KMS-11 (cell line): ENCODE results near the gene ACSS1.

Experiments used
- H2AFZ ChIP-seq: fragments of 200-600 bp; sonication (generic); 2 replicates; pipeline ENCODE4 v1.6.1; 2016; ENCODE audit warnings: antibody characterized with exemption, mixed run types, low read depth
- H3K27ac ChIP-seq: fragments of 200-600 bp; sonication (generic); 2 replicates; pipeline ENCODE4 v1.6.1; 2016; ENCODE audit warnings: mild to moderate bottlenecking, mixed run types
- H3K27me3 ChIP-seq: fragments of 200-600 bp; sonication (generic); 2 replicates; pipeline ENCODE4 v1.6.1; 2017; ENCODE audit warnings: mild to moderate bottlenecking, low read depth, mixed run types, moderate library complexity; ENCODE audit not compliant: insufficient read depth
- H3K36me3 ChIP-seq: fragments of 200-600 bp; sonication (generic); 2 replicates; pipeline ENCODE4 v1.6.1; 2017; ENCODE audit warnings: mild to moderate bottlenecking, mixed run types; ENCODE audit not compliant: insufficient read depth
- H3K4me1 ChIP-seq: fragments of 200-600 bp; sonication (generic); 2 replicates; pipeline ENCODE4 v1.6.1; 2016; ENCODE audit warnings: mild to moderate bottlenecking, low read depth, mixed run types; ENCODE audit not compliant: poor library complexity, severe bottlenecking
- H3K4me2 ChIP-seq: fragments of 200-600 bp; sonication (generic); 2 replicates; pipeline ENCODE4 v1.7.0; 2016; ENCODE audit warnings: mild to moderate bottlenecking, mixed run types
- H3K4me3 ChIP-seq: fragments of 200-600 bp; sonication (generic); IDR thresholded peaks from 2 replicates; pipeline ENCODE4 v1.6.1; 2017; ENCODE audit warnings: low read depth, low read length, mixed read lengths; ENCODE audit not compliant: insufficient read depth
- H3K79me2 ChIP-seq: fragments of 200-600 bp; sonication (generic); 2 replicates; pipeline ENCODE4 v1.6.1; 2016; ENCODE audit warnings: low read depth, mixed run types; ENCODE audit not compliant: insufficient read depth
- H3K9ac ChIP-seq: fragments of 200-600 bp; sonication (generic); 2 replicates; pipeline ENCODE4 v1.6.1; 2016; ENCODE audit warnings: mild to moderate bottlenecking, mixed run types
- H4K20me1 ChIP-seq: fragments of 200-600 bp; sonication (generic); 2 replicates; pipeline ENCODE4 v1.6.1; 2016; ENCODE audit warnings: mild to moderate bottlenecking, mixed run types; ENCODE audit not compliant: insufficient read depth
- TF ChIP-seq, protein P1 (sequence below): fragments of 200-600 bp; sonication (generic); conservative IDR thresholded peaks from 2 replicates; pipeline ENCODE4 v1.6.1; 2017; ENCODE audit warnings: low read depth, mild to moderate bottlenecking, antibody characterized with exemption, low read length, moderate library complexity, mixed read lengths

Gene ACSS1

DNA sequence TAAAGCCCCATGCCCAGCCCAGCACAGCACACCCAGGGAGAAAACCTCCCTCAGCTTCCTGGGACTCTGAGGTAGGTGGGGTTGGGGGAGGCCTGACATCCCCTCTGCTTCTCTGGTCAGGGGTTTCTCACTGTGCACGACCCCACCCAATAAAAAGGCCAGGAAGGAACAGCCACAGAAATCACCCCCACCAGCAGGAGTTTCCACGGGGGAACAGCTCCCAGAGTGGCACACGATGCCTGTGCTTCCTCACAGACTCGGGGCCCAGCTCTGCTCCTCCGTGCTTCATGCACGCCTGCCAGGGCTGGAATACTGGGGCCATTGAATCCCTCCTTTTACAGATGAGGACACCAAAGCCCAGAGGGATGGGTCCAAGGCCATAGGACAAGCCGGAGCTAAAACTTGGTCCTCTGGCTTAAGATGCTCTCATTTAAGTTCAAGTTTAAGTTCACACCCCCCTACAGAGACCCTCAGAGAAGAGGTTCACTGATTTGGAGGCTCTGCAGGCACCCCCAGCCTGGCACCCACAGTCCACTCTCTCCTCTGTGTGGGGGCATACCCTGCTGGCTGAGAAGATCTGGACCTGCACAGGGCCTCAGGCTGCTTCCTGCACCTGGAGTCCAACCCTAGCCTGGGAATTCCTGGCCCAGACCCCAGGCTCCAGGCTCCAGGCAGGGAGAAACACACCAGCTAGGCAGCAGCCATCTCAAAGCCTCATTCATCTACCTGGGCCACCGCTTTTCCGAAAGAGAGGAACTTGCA, 14.3 kb downstream of the ACSS1 start:
- Histone ChIP-seq H3K27ac (no peak overlapping the region), H3K27me3 (no peaks in the 10 kb centered on the region), H2AFZ (no peak overlapping the region), H3K4me3 (no peak overlapping the region), H3K9ac (no peak overlapping the region), H3K4me2 (no peak overlapping the region), H3K36me3 (no peaks in the 10 kb centered on the region), H4K20me1 (no peaks in the 10 kb centered on the region), H3K79me2 (no peaks in the 10 kb centered on the region), H3K4me1 (no peaks in the 10 kb centered on the region)
- TF ChIP-seq, protein P1, sequence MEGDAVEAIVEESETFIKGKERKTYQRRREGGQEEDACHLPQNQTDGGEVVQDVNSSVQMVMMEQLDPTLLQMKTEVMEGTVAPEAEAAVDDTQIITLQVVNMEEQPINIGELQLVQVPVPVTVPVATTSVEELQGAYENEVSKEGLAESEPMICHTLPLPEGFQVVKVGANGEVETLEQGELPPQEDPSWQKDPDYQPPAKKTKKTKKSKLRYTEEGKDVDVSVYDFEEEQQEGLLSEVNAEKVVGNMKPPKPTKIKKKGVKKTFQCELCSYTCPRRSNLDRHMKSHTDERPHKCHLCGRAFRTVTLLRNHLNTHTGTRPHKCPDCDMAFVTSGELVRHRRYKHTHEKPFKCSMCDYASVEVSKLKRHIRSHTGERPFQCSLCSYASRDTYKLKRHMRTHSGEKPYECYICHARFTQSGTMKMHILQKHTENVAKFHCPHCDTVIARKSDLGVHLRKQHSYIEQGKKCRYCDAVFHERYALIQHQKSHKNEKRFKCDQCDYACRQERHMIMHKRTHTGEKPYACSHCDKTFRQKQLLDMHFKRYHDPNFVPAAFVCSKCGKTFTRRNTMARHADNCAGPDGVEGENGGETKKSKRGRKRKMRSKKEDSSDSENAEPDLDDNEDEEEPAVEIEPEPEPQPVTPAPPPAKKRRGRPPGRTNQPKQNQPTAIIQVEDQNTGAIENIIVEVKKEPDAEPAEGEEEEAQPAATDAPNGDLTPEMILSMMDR: no peak

DNA sequence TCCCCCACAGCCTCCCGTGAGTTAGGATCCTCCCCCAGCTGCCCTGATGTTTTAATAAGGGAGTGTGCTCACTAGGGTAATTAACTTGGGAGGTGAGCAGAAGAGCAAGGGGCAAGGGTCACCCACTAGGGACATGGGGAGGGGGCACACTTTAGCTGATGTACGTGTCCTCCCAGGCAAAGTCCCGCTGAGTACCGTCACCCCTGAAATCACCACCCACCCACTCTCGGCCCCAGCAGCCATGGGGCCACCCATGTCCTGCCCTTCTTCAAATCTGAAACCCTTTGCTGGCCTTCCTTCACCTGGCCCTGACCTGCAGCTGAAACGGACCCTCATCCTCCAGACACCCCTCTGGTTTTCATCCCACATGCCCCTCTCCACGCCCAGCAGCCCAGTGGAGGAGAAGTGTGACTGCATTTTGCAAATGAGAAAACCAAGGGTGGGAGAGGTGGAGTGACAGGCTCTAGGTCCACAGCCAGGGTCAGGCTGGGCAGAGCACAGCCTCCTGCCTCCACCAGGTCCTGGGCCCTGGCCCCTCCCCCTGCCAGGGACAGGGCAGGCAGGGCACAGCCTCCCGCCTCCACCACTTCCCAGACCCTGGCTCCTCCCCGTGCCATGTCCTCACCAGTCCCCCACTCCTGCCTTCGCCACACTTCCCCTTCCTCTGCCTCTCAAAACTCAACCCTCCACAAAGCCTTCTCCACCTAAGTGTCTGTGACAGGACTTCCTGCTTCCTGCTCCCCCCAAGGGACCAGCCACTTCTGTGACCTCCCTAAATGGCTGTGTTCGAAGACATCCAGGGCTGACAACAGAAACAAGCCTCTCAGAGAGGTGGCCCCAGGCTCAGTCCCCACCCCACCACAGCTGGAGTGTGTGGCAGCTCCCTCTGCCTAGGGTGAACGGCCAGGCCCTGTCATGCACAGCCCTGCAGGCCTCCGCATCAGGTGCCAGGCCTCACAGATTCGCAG, 15.1 kb downstream of the ACSS1 start:
- Histone ChIP-seq H3K9ac (no peak overlapping the region), H2AFZ (no peak overlapping the region)

DNA sequence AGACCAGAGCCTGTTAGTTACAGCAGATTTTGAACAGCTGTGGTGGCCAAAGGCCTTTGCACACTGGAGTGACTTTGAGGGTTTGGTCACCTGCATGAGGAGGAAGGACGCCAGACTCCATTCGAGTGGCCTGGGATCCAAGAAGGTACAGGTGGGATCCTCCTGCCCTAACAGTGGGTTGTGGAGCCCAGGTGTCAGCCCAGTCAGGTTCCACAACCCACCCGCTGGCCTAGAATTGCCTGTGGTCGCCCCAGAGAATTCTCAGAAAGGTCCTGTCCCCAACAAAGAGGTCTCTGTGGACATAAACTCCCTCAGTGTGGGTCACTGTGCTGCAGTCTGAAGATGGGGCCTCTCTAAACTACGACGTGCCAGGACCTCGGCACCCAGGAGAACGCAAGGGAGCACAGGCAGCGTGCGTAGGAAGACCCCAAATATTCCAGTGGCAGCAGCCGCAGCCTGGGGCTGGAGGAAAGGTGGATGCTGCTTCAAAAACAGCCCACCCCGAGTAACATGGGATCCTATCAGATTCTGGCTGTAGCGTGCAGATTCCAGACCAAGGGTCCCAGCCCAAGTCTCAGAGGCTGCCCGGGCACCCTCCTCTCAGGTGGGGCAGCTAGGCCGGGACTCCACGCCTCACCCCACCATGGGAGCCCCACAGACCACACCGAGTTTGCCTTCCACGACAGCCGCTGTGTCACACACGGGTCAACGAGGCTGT, 16.0 kb downstream of the ACSS1 start:
- no peaks in the 10 kb centered on the region for H3K36me3 ChIP-seq
- H4K20me1 ChIP-seq: no peaks in the 10 kb centered on the region
- no peak overlapping the region for H3K4me2 ChIP-seq
- H2AFZ ChIP-seq: no peak overlapping the region
- no peaks in the 10 kb centered on the region for H3K4me1 ChIP-seq
- TF ChIP-seq, protein P1: no peak
- H3K9ac ChIP-seq: no peak overlapping the region
- no peaks in the 10 kb centered on the region for H3K27me3 ChIP-seq
- no peaks in the 10 kb centered on the region for H3K79me2 ChIP-seq
- H3K27ac ChIP-seq: no peak overlapping the region
- H3K4me3 ChIP-seq: no peak overlapping the region

More for the DNA sequence above, 15.1 kb downstream of the ACSS1 start:
- H3K4me2 ChIP-seq: no peak overlapping the region
- H4K20me1 ChIP-seq: no peaks in the 10 kb centered on the region
- TF ChIP-seq, protein P1: no peak
- H3K79me2 ChIP-seq: no peaks in the 10 kb centered on the region
- no peaks in the 10 kb centered on the region for H3K4me1 ChIP-seq
- H3K4me3 ChIP-seq: no peak overlapping the region
- H3K27me3 ChIP-seq: no peaks in the 10 kb centered on the region
- H3K27ac ChIP-seq: no peak overlapping the region
- H3K36me3 ChIP-seq: no peaks in the 10 kb centered on the region

DNA sequence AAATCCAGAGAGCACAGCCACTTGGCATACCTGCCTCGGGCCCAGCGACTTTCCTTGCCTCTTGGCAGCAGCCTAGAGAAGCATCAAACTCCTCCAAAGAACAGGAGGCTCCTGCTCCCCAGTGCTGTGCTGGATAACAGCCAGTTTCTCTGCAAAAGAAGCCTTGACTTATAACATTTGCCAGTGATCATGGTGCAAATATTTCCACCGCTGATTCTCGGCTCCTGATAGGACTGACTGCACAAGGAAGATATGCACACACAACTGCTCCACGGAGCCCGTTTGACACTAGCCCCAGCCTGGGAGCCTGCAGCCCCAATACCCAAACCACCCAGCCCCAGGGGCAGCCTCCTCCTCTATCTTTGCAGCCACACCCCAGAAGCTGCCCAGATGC, 17.5 kb downstream of the ACSS1 start:
- no peaks in the 10 kb centered on the region for H3K79me2 ChIP-seq
- TF ChIP-seq, protein P1: no peak
- no peaks in the 10 kb centered on the region for H3K36me3 ChIP-seq
- H3K27me3 ChIP-seq: no peaks in the 10 kb centered on the region
- no peak overlapping the region for H3K4me3 ChIP-seq
- H3K27ac ChIP-seq: no peak overlapping the region
- H3K4me2 ChIP-seq: no peak overlapping the region
- H3K4me1 ChIP-seq: no peaks in the 10 kb centered on the region
- H4K20me1 ChIP-seq: no peaks in the 10 kb centered on the region
- H2AFZ ChIP-seq: no peak overlapping the region
- H3K9ac ChIP-seq: no peak overlapping the region
